ENCODE measurements around the gene KLHL20.
"Not testable (repeated sequence)": the region's sequence is repeated elsewhere in the genome, so short reads cannot be mapped to it uniquely, and the experiment has no call there.

KLHL20 gene

DNA sequence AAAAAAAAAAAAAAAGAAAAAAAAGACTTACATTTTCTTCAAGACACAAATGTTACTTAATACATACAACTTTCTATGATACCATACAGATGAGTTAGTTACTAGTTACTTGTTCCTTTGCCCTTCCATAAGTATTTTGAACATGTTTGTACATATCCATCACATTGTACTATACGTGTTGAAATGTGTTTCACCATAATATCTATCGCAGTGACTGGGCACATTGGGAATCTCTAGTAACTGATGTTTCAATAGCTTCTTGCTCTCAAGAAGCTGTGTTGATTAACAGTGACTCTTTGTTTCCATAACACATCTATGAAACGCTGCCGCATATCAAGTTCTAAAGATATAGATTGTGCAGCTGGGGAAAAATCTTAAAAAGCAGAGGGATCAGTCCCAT, 42.9 kb downstream of the KLHL20 start:
- no peak for DNase-seq

DNA sequence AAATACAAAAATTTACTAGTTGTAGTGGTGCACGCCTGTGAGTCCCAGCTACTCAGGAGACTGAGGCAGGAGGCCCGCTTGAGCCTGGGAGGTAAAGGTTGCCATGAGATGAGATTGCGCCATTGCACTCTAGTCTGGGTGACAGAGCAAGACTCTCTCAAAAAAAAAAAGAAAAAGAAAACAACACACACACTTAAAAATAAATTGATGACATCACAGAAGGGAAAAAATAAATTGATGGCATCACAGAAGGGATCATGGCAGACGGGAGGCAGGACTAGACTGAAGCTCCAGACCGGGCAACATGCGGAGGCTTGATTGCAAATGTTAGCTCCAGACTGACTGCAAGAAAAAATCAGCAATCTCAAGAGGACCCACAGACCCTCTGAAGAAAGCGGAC, 43.3 kb downstream of the KLHL20 start:
- DNase-seq, result no peak

DNA sequence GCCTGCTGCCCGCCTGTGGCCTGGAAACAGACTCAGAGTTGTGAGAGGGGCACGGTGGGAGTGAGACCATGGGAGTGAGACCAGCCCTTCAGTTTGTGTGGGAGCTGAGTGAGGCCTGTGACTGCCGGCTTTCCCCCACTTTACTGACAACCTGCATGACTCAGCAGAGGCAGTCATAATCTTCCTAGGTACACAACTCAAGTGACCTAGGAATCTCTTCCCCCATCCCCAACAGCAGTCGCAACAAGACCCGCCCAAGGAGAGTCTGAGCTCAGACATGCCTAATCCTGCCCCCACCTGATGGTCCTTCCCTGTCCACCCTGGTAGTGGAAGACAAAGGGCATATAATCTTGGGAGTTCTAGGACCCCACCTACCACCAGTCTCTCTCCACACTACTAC, 44.2 kb downstream of the KLHL20 start:
- DNase-seq, result no peak

DNA sequence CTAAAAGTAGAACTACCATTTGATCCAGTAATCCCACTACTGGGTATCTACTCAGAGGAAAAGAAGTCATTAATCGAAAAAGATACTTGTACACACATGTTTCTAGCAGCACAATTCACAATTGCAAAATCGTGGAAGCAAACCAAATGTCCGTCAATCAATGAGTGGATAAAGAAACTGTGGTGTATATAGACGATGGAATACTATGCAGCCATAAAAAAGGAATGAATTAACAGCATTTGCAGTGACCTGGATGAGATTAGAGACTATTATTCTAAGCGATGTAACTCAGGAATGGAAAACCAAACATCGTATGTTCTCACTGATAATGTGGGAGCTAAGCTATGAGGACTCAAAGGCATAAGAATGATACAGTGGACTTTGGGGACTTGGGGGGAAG, 49.5 kb downstream of the KLHL20 start:
- not testable (repeated sequence) for DNase-seq

DNA sequence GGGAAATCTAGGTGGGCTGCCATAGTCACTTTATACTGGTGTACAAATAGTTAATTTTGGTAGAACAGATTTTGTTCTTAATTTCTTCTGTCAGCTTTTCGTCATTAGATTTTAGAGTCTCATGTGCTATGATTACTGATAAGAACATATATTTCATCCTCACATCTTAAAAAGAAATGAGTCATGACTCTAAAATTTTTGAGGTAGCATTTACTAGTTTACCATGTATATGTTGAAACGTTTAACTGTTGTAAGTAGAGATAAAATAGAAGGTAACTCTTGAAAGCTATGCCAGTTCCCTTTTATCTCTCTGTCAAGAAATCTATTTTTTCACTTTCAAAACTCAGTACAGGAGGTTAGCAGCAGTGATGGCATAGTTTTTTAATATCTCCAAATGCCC, 53.4 kb downstream of the KLHL20 start:
- DNase-seq, result peak in 1 of 5 experiments; percentile 6

DNA sequence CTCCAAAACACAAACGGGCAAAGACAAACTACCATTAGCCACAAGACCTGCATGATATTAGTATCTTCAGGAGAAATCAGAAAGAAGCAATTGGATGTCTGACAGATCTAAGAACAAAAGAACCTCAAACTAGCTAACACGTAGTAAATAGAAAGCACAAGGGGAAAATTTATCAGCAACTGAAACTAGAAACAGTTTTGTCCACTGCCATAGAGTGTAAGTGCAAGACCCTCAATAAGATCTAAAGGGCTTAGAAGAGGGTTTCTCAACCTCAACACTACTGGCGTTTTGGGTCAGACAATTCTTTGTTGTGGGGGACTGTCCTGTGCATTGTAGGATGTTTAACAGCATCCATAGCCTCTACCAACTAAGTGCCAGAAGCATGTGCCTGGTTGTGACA, 54.0 kb downstream of the KLHL20 start:
- DNase-seq, result no peak

DNA sequence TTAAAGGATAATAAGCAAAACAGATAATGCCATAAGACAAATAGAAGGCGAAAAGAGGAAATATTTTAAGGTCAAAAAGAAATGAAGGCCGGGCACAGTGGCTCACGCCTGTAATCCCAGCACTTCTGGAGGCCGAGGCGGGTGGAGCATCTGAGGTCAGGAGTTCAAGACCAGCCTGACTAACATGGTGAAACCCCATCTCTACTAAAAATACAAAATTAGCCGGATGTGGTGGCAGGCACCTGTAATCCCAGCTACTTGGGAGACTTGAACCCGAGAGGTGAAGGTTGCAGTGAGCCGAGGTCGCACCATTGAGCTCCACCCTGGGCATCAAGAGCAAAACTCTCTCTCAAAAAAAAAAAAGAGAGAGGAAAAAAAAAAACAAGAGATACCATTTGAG, 55.5 kb downstream of the KLHL20 start:
- peak in 1 of 5 experiments; percentile 18 for DNase-seq

DNA sequence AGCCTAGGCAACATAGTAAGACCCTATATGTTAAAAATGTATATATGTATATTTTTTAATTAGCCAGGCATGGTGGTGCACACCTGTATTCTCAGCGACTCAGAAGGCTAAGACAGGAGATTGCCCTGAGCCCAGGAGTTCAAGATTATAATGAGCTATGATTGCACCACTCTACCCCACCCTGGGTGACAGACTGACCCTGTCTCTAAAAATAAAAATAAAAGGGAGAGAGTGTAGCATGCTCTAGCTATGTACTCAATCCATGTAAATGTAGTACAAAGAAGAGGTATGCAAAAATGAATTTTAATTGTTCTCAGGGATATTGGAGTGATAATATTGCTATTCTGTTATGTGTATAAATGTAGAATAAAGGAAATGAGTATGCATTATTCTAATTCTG, 56.8 kb downstream of the KLHL20 start:
- DNase-seq, result no peak

DNA sequence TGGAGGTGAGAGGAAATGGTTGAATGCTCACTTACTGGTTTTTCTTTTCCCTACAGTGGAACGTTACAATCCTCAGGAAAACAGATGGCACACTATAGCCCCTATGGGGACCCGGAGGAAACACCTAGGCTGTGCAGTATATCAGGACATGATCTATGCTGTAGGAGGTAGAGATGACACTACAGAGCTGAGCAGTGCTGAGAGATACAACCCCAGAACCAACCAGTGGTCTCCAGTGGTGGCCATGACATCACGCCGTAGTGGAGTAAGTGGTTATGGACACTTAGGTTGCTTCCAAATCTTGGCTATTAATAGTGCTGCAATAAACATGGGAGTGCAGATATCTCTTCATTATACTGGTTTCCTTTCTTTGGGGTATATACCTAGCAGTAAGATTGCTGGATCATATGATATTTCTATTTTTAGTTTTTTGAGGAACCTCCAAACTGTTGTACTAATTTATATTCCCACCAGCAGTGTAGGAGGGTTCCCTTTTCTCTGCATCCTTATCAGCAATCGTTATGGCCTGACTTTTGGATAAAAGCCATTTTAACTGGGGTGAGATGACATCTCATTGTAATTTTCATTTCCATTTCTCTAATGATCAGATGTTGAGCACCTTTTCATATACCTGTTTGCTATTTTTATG, 60.9 kb downstream of the KLHL20 start:
- no peak for DNase-seq

DNA sequence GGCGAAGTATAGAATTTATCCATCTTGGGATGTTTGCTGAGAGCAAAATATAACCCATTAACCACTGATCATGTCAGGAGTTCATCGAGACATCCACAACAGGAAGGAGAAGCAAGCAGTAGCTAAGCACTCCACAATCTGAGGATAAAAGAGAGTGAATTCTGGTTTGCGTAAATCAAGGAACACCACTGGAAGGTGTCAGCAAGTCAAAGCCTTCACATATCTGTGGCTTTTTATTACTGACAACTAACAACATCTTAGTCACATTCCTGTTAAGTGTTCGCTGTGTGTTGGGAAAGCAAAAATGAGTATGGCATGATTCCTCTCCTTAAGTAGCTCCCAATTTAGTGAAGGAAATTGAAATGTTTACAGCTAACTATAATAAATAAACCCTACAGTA, 65.2 kb downstream of the KLHL20 start:
- no peak for DNase-seq

DNA sequence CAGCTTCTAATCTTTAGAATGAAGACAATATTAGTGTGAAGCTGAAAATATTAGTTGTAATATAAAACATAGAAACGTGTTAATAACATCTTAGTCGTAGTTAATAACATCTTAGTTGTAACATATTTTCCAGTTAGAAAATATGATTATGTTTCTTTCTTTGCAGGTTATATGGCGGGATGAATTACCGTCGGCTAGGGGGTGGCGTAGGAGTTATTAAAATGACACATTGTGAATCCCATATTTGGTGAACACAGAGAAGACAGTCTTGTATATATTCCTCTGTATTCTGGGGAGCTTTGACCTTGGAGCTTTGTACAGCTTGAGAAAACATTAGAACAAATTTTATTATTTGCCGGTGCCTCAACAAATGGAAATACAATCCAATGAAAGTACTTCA, 70.2 kb downstream of the KLHL20 start:
- no peak for DNase-seq

DNA sequence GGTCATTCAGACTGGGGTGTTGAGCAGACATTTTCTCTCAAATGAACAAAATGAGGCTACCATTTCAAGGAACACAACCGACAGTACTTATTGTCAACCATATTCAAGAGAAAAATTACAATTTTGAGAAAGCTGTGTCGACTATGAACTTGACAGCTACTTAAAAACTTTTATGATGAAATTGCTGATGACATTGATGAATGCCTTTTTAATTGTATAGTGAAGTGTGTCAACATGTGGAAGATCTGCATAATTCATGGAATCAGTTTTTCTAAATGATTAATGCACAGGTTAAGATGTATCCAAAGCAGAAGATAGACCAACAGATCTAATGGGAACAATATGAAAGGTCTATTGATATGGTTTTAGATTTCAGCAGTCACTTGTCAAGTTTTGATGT, 75.1 kb downstream of the KLHL20 start:
- no peak for DNase-seq

DNA sequence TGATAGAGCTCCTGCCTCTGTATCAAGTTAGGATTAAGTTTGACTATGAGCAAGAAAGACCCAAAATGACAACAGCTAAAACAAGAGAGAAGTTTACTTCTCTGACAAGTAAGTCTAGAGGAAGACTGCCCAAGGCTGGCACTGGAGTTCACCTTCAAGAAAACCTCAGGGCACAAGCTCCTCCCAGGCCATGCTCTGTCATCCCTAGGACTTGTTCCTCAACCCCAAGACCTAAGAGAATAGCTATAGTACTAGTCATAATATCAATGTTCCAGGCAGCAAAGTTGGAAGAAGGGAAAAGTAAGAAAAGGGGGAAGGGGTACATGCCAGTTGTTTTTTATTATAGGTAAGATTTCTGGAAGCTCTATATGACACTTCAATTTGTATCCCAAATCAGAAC, 83.3 kb downstream of the KLHL20 start:
- no peak for DNase-seq

DNA sequence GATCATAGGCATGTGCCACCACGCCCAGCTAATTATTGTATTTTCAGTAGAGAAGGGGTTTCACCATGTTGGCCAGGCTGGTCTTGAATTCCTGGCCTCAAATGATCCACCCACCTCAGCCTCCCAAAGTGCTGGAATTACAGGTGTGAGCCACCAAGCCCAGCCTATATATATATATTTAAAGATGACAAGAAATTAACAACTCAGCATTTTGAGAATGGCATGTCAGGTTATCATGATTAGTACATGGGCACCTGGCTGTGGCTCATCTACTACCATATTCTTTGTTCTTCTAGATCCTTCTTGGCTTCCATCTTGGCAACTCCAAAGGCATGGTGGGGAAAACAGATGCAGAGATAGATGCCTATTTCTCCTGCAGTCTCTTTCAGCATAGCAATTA, 85.2 kb downstream of the KLHL20 start:
- DNase-seq, result not testable (repeated sequence)

DNA sequence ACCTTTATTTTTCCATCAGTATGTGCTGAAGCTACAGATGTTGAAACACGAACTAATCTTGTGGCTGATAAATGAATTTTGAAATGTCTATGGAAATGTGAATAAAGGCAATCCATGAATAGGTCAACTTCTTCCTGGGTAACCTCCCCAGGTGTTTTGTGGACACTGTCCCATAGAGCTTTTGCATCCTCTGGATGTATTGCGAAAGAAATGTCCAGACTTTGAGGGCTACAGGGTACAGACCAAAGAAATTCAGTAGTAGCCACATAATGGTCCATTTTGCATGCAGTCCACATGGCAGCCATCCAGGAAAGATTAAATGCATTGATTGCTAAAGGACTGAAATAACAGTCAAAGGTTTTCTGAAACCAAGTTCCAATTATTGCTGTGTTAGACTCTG, 88.2 kb downstream of the KLHL20 start:
- DNase-seq, result no peak

DNA sequence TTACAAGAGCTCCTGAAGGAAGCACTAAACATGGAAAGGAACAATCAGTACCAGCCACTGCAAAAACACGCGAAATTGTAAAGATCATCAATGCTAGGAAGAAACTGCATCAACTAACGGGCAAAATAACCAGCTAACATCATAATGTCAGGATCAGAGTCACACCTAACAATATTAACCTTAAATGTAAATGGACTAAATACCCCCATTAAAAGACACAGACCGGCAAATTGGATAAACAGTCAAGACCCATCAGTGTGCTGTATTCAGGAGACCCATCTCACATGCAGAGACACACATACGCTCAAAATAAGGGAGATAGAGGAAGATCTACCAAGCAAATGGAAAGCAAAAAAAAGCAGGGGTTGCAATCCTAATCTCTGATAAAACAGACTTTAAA, 98.9 kb downstream of the KLHL20 start:
- DNase-seq, result not testable (repeated sequence)

DNA sequence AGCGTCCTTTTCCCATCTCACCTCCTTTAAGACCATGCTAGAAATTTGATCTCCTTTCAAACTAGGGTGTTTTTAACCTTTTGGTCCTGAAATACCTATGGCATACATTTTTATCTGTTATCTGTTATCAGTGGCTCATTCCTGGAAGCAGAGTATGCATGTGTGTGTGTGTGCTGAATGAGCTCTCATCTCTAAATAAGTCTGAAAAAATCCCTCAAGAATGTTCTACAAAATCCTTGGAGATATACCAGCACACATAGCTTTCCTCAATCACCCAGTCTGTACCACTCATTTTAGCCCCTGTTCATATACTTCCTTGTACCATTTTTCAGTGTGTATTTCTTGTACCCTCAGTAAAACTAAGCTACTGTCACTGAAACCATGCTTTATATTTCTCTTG, 103.7 kb downstream of the KLHL20 start:
- DNase-seq, result no peak

DNA sequence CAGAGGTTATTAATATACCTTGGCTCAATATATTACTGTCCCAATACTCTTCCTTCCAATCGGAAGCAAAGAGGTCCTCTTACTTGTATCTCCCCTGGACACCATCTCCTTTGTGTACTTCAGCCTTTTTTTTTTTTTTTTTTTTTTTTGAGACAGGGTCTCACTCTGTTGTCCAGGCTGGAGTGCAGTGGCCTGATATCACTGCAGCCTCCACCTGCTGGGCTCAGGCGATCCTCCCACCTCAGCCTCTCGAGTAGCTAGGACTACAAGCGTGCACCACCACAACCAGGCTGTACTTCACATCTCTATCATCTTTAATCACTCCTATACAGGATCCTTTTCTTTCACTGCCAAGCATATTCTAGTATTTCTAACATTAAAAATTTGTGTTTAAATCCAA, 106.9 kb downstream of the KLHL20 start:
- no peak for DNase-seq

DNA sequence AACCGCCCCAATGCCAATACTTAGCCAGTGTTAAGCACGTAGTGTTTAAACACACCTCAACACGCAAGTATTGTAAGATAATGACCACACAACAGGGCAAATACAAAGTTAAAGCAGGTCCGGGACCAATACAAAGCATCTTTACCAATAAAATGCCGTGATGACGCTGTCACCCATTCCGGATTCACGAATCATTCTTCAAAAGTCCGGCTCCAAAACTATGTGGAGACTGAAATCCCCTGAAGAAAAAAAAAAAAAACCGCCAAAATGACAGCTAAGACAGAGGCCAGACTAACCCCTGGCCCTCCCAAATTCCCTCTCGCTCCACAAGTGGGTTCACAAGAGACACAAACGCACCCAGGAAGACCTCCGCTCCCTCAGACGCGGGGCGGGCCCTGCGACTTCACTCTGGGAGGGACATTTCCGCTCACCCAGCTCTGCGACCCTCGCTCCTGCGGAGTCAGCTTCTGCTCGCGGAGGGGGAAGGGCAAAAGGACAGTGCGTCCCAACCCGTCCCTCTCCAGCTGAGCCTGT, 109.1 kb downstream of the KLHL20 start:
- no peak for DNase-seq

DNA sequence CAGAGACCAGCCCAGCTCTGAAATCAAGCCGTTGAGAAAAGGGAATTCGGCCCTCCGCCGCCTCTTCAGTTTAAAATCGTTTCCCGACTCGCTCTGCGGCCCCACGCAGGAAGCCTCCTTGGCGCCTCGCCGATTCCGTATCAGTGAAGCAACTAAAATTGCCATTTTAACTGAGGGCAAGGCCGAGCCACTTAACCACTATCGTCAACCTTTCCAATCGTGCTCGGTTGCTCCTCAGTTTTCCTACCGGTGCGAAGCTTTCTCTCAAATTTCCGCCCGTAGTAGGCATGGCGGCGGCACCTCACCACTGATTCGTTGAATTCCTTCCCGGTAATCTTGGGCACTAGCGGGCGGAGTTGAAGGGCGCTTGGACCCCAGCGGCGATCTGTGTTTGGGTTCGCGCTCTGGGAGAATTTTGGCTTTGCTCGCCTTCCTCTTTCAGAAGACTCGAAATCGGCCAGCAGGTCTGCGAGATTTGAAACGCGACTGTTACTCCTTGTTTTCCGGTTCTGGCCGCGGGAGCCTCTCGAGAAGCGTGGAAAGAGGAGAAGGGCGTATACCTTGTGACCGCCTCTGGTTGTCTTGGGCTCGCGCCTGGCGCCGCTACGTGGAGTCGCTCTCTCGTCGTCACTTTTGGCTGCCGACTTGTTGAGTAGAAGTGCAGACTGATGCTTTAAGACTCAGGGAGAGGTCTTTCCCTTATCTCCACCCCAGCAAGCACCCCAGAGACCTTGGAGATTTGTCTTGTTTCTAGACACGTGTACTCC, 109.7 kb downstream of the KLHL20 start, which contains the start of the genes CENPL and DARS2:
TSS of gene CENPL (minus strand) at position 569 of the 767 bp plus-strand sequence. CDS start 13,584 bp downstream, outside the sequence.
TSS of gene DARS2 (plus strand) at position 359 of the 767 bp plus-strand sequence. CDS start 557 bp downstream, outside the sequence.
- peak; percentile 60 to 99 (median 85) for DNase-seq

DNA sequence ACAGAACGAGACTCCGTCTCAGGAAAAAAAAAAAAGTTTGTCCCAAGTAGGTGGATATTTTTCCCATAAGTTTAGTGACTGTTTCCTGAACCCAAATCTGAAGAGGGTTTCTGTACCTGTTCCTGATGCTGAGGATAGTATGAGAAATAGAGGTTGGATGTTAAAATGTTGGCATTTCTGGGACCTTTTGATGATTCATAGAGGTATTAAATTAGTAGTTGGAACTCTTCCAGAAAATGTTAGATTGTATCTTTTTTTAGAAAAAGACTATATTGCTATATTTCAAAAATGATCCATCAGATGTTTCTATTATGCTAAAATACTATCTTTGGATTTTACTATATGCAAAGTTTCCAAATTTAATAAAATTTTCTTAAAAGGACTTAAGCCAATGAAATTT, 112.8 kb downstream of the KLHL20 start:
- no peak for DNase-seq

DNA sequence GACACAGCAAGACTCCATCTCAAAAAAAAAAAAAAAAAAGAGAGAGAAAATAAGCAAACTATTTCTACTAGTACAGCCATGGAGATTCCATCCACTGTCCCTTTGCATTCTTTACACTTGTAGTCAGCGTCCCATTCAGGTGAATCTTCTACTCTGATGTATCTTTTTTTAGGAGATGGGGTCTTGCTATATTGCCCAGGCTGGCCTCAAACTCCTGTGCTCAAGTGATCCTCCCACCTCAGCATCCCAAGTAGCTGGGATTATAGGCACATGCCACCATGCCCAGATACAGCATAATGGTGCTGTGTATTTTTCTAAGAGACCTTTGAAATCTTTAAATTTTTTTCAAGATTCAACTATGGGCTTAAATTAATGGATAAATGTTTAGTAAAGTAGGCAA, 118.0 kb downstream of the KLHL20 start:
- no peak for DNase-seq
